T-helper 1 cell (primary cell): ENCODE measurements around the gene MAP4K4.
"Not testable (repeated sequence)": the region's sequence is repeated elsewhere in the genome, so short reads cannot be mapped to it uniquely, and the experiment has no call there.

Source experiments
- DNase-seq, 5 donors: peaks; one replicate each; pipeline ENCODE4 v3.0.0-alpha.2; 2012 to 2020

MAP4K4 gene

GRCh38 chr2:101769726-101770125, 72.2 kb downstream of the MAP4K4 start:
- DNase-seq: not testable (repeated sequence)

GRCh38 chr2:101770726-101771125, 73.2 kb downstream of the MAP4K4 start:
- peak in 1 of 5 donors; percentile 28 for DNase-seq

- DNase-seq: no peak
Observed at GRCh38 chr2:101771227-101771902, 73.9 kb downstream of the MAP4K4 start.

- DNase-seq: no peak
Observed at GRCh38 chr2:101771910-101772321, 74.4 kb downstream of the MAP4K4 start.

- no peak for DNase-seq
Observed at GRCh38 chr2:101773137-101773536, 75.6 kb downstream of the MAP4K4 start.

- not testable (repeated sequence) for DNase-seq
Observed at GRCh38 chr2:101773961-101774360, 76.5 kb downstream of the MAP4K4 start.

- DNase-seq: no peak
Observed at GRCh38 chr2:101775092-101775491, 77.6 kb downstream of the MAP4K4 start.

GRCh38 chr2:101775636-101776035, 78.1 kb downstream of the MAP4K4 start:
- no peak for DNase-seq

GRCh38 chr2:101776172-101777043, 78.9 kb downstream of the MAP4K4 start:
- no peak for DNase-seq

- no peak for DNase-seq
Observed at GRCh38 chr2:101777337-101777736, 79.8 kb downstream of the MAP4K4 start.

- no peak for DNase-seq
Observed at GRCh38 chr2:101778102-101778501, 80.6 kb downstream of the MAP4K4 start.

GRCh38 chr2:101779190-101779589, 81.7 kb downstream of the MAP4K4 start:
- DNase-seq: no peak

GRCh38 chr2:101779656-101780055, 82.1 kb downstream of the MAP4K4 start:
- DNase-seq: no peak

GRCh38 chr2:101781326-101781725, 83.8 kb downstream of the MAP4K4 start:
- DNase-seq: no peak

GRCh38 chr2:101781791-101782426, 84.4 kb downstream of the MAP4K4 start:
- DNase-seq: no peak

GRCh38 chr2:101782427-101782792, 84.9 kb downstream of the MAP4K4 start:
- DNase-seq: no peak

- DNase-seq: no peak
Observed at GRCh38 chr2:101787097-101787496, 89.6 kb downstream of the MAP4K4 start.

GRCh38 chr2:101788565-101788964, 91.1 kb downstream of the MAP4K4 start:
- DNase-seq: no peak

- no peak for DNase-seq
Observed at GRCh38 chr2:101788995-101789970, 91.8 kb downstream of the MAP4K4 start.

GRCh38 chr2:101790416-101790815, 92.9 kb downstream of the MAP4K4 start:
- DNase-seq: no peak

- DNase-seq: no peak
Observed at GRCh38 chr2:101790857-101791256, 93.3 kb downstream of the MAP4K4 start.

GRCh38 chr2:101792208-101792607, 94.7 kb downstream of the MAP4K4 start:
- DNase-seq: no peak
